Left hindlimb (tissue), 1 donor: Measurements from ENCODE around the gene SCG5.
"Not testable (repeated sequence)": the region's sequence is repeated elsewhere in the genome, so short reads cannot be mapped to it uniquely, and the experiment has no call there.

Source experiments
- DNase-seq: peaks from one replicate; pipeline ENCODE4 v3.0.0-alpha.2; 2018

Gene SCG5

DNA sequence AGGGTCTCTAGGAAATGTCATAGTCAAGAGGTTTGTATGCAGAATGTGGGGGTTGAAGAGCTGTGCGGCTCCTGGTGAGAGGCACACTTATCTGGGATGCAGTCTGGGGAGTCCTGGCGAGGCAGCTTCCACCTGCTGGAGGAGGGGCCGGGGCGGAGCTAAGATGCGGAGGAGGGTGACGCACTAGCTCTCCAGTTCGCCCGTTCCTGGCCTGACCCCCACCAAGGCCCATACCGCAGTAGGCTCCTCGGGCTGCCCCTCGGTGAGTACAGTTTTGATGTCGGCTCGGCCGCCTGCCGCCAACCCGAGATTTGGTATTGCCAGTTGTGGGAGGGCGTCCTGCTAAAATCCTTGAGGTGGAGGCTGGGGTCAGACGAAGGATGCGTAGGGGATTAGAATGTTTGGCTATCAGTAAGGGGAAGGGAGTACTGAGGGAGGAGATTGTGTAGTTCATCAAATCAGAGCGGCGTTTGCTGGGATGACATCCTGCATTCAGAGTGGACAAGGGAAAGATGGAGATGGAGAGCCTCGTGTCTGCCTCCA is at the start of gene SCG5:
SCG5 (plus strand) TSS at position 194 of the 543 bp plus-strand sequence. CDS start 1,883 bp downstream, outside the sequence.
- peak; percentile 68 for DNase-seq

GRCh38 chr15:32593151-32593550 is 48.4 kb upstream of the SCG5 start, which contains the start of gene GOLGA8N:
GOLGA8N (plus strand) TSS chr15:32593456.
- not testable (repeated sequence) for DNase-seq

DNA sequence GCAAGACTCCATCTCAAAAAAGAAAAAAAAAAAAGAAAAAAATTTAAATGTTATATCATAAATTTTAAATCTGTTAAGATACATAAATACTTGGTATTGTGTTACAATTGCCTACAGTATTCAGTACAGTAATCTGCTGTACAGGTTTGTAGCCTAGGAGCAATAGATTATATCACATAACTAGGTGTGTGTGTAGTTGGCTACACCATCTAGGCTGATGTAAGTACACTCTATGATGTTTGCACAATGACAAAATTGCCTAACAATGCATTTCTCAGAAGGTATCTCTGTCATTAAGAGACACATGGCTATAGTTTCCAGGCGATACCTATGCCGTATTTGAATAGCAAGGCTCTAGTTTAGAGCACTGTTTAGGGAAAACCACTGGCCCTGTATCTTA is 32.0 kb upstream of the SCG5 start:
- DNase-seq = not testable (repeated sequence)

DNA sequence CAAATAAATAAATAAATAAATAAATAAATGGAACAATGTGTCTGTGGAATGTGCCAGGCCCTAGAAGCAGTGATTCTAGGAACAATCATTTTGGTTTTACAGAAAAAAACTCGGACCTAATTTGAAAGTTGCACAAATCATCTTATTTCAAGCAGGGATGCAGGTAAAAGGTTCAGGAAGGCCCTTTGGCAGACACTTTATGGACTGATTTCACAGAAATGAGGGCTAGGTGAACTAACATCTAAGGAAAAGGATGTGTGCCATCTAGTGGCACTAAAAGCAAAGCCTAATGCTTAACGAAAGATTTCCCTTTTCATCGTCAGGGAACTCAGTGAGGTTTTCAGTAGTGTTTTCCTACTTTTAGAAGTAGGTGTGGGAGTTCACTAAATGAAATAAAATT is 30.8 kb upstream of the SCG5 start:
- not testable (repeated sequence) for DNase-seq

DNA sequence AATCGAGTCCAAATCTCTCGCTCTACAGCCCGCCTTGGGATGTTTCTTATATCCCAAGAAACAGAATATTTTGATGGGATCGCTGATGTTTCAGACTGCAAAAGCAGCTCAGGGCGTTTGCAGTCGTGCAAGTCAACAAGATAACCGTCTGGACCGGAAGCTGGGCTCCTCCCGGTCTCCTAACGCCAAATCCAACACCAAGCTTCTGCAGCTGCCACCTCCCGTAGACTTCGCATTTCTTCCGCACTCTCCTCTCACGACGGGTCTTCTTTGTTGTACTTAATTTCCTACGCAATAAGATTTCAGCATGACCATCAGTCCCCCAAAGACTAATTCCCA is 26.8 kb upstream of the SCG5 start:
- not testable (repeated sequence) for DNase-seq

DNA sequence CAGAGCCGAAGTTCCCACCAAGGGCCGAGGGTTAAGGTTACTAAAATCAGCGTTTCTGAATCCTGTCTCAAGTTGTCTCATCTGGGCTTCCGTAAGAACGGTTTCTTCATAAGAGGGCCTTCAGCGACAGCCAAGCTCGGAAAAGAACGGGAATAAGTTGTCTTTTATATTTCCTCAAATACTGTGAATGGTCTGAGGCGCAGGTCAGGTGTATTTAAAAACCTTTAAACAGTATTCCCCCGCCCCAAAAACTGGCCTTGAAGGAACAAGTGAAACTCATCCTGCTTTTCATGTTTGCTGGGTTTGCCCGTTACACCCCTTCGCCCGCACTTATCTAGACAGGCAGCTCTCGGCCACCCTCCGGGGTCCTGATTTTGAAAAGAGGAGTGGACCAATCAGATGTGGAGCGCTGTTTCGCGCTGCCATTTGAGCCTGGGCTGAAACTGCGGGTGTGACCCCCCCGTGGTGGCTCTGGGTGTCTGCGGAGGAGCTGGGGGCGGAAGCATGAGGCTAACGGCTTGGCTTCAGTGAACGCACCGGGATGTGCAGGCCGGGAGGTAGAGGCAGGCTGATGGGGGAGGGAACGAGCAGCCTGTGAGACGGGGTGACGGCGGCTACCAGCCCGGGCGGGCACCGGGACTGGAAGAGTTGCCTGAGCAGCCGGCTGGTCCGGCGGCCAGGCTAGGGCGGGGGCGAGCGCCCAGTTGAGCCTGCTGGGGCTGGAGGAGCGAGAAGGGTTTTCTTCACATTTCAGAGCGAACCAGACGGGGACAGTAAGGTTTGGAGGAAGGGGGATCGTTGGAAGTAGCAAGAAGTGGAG is 26.2 kb upstream of the SCG5 start, which contains the start of gene ARHGAP11A:
ARHGAP11A (plus strand) TSS at position 454 of the 820 bp plus-strand sequence. CDS start 708 bp downstream, outside the sequence.
- DNase-seq = peak; percentile 86

DNA sequence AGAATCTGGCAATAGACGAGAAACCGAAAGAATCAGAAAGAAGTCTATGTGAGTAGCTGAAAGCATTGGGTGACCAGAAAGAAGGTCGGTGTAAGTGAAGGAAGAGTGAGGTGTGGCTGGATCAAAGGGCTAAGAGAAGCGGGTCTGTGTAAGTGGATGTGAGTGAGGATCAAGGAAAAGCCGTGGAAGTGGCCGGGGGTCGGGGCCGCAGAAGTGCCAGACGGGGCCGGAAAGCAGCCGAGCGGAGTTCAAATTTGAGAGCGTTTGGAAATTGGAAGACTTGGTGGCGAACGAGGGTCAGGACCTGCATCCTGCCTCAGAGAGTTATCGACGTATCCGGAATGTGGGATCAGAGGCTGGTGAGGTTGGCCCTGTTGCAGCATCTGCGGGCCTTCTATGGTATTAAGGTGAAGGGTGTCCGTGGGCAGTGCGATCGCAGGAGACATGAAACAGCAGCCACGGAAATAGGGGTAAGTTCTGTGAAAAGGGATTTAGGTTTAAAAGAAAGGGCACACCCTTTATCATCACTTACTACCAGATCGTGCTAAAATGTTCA is 25.6 kb upstream of the SCG5 start:
- DNase-seq = peak; percentile 30

DNA sequence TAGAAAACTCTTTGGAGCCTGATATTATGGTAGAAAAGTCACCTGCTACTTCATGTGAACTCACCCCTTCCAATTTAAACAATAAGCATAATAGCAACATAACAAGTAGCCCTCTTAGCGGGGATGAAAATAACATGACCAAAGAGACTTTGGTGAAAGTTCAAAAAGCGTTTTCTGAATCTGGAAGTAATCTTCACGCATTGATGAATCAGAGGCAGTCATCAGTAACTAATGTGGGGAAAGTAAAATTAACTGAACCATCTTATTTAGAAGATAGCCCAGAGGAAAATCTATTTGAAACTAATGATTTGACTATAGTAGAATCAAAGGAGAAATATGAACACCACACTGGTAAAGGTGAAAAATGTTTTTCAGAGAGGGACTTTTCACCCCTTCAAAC is 5.1 kb upstream of the SCG5 start:
- no peak for DNase-seq

- DNase-seq = no peak
These were observed 4.5 kb upstream of the SCG5 start for GRCh38 chr15:32636908-32637567.

DNA sequence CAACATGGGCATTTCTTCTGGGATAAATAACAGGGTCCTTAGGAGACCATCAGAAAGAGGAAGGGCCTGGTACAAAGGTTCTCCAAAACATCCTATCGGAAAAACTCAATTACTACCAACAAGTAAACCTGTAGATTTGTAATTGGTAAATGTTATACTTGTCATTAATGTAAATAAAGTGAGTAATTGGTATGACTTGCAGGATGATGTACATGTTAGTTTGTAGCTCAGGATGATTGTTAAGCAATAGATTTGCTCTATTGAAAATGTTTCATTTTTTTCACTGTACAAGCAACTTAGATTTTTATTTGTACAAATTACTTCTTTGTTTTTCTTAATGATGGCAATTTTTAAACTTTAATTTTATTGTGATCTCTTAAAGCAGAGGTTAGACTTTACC is 3.8 kb upstream of the SCG5 start:
- no peak for DNase-seq

DNA sequence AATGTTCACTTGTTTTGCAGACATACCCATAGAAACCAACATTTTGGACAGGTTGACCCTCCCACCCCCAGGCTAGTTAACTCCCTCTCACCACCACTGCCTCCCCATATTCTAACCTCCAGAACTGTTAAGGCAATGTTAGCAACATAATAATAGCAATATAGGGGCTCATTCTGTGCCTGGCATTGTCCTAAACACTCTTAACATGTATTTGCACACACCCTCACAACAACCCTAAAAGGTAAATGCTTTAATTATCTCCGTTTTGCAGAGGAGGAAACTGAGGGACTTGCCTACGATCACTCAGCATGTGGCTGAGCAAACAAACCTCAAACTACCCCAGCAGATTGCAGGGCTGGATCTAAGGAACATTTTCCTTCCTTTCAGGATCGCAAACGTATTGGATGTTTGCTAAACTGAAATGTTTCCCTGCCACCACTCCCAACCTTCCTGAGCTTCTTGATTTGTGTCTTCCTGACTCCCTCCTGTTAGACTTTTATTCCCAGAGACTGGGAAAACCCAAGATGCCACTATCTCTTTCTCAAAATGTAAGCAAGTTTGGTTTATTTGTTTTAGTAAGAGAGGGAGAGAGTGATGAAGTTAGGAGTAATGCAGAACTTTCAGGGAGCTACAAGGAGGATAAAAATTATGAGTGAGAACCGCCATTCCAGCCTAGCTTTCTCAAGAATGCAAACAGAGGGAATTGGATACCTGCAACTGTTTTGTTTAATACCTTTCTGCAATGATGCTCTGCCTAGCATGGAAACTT is 1.3 kb downstream of the SCG5 start:
- DNase-seq = no peak

GRCh38 chr15:32643907-32644445 is 2.5 kb downstream of the SCG5 start:
- no peak for DNase-seq

DNA sequence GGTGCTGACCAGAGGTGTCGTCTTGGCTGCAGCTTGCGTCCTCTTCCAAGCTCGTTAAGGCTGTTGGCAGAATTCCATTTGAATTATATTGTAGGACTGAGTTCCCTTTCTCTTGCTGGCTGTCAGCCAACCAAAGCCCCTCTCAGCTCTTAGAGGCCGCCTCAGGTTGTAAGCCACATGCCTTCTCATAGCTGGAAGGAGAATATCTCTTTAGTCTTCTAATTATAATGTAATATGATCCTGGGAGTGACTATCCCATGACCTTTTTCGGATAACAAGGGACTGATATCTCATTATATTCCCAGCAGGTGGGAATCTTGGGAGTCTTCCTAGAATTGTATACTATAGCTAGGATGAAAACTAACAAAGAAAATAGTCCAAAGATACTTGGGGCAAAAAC is 4.8 kb downstream of the SCG5 start:
- DNase-seq = no peak

GRCh38 chr15:32649342-32649741 is 7.8 kb downstream of the SCG5 start:
- no peak for DNase-seq

DNA sequence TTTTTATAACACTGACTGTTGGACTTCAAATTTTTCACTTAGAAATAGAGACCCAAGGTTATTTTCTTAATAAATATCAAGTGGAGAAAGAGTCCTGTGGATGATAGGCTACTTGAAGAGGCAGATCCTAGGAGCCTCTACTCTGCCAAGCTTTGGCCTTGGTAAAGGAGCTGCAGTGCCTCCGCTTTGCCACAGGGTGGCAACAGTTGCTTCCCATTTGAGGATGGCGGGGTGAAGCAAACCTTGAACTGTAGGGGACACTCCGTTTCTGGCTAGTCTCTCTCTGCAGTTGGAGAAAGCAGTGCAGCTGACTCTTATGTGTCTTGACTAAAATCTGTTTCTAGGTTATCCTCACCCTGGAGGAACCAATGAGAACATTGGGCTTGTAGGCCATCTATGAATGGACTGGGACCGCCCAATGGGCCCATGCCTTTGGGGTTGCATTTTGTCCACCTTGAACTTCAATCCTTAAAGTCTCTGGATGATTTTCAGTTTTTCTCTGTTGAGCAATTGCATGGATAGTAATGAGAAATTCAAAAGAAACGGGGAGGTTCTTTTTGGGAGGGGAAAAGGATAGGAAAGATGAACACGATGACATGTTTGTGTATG is 9.8 kb downstream of the SCG5 start:
- DNase-seq = peak; percentile 56

DNA sequence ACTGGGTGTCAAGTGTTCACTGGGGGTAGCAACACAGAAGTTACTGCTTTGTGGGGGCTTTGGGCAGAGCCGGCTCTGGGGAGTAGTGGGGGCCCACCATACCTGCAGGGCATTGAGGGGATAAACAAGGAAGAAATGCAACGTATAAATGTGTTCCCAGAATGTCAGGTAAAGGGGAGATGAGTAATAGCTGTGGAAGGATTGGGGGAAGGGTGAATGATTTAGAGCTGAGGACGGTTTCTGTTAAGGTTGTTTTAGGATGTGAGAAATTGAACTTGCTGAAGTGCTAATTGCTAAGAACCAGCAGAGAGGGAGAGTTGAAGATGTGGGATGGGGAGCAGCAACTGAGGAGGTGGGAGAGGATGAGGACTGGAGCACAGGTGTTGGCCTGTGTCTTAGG is 10.7 kb downstream of the SCG5 start:
- DNase-seq = no peak

DNA sequence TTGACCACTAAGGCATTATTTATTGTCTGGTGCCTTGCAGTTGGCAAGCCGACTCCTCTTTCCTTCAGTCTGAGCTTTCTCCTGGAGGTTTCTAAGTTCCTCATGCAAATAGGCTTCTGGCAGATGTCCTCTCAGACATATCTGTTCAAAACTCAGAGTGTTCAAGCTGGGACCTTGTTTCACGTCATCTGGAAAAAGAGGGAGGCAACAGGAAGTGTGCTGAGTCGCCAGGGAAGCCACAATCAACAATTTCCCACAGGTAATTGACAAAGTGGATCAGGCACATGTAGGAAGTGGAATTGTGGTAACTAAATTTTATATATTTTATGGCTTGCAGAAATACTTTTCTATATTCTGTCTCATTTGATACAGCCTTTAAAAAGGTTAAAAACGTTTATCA is 14.6 kb downstream of the SCG5 start:
- DNase-seq = no peak

DNA sequence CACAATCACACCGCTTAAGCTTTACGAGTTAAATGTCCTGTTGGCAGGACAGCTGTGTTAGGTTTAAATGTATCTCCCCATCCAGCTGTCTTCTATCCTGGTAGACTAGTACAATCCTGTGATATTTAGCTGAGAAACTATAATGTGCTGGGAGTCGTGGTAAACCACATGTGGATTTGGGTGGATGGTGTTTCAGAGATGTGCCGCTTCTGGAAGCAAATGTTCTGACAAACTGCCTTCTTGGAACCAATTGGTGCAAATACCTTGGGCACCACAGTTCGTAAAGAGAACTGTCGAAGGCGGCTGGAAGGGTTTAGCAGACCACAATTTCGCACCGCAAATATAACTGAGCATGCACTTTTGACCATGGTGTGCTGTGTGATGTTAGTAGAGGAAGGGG is 15.0 kb downstream of the SCG5 start:
- DNase-seq = peak; percentile 62

- DNase-seq = no peak
These were observed 15.8 kb downstream of the SCG5 start for GRCh38 chr15:32657198-32657883.

DNA sequence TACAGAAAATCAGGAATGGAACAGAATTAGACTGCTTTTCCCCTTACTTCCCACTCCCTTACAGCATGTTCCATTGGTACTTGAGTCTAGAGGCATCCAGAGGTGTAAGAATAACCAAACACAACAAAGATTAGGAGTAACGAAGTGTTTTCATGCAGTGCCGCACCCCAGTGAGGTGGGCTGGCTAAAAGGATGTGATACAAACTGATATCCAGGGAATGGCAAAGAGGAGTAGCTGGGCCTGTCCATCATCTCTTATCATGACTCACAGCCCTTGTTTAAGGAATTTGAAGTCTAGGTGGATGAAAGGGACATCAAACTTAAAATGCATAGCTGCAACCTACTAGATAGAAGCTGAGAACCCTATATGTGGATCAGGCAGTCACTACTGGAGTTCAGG is 16.4 kb downstream of the SCG5 start:
- no peak for DNase-seq

DNA sequence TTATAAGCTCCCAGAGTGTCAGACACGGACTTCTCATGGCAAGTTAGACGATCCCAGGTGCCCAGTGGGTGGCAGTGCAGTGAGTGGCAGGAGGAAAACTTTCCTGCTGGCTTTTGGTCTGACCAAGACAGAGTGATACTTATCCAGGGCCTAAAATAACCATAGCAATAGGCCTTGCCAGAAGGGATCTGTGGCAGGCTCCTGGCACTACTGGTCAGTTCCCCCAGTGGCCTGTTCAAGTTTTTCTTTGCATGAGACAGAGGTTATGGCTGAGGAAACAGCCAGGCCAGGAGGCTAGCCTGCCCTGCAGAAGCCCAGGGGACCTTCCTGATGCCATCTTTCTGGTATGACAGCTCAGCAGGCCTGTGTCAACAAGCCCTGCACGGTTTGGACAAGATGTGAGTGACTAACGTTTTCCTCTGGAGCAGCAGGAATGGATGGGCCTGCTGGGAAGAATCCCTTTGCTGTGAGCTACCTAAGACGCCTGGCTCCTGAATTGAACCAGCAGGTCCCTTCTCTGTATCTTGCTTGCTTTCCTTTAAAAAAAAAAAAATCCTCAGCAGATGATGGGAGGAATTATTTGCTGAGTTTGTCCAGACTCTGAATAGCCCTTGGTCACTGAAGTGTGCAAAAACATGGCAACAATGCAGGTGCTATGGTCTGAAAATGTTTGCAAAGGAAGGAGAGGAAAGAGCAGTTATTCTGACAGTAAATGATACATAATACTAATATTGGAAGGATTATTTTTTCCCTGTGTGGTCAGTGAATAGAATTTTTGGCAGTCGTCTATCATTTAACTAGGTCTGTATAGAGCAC is 18.0 kb downstream of the SCG5 start:
- DNase-seq = no peak
